B cell (primary cell): Measurements from ENCODE around the gene CXCL5. TPM values are rescaled to one million over a fixed set of nuclear protein-coding genes. Genes with fewer than 3 reads are reported as not detected.

Source experiments
- ATAC-seq: fragments of 200-7000 bp; cut with Tn5 transposase; one replicate; pipeline ENCODE4 v1.10.0; 2021; ENCODE audit warnings: low read depth, mild to moderate bottlenecking, moderate number of reproducible peaks, moderate library complexity
- CTCF ChIA-PET: fragments of 350-600 bp; sonication (Branson Sonifier 250); formaldehyde crosslinking; loops from one replicate; lab custom pipeline; 2021; ENCODE audit warnings: antibody characterized with exemption, inconsistent platforms; lab: Charles Lee
- POLR2A ChIA-PET: fragments of 350-600 bp; sonication (Branson Sonifier 250); formaldehyde crosslinking; loops from one replicate; lab custom pipeline; 2021; ENCODE audit warnings: antibody characterized with exemption; lab: Charles Lee
- DNase-seq: peaks from one replicate; pipeline ENCODE4 v3.0.0; 2013
- H2AFZ ChIP-seq: 2 replicates; pipeline ENCODE4 v1.6.1; 2012; ENCODE audit warnings: mild to moderate bottlenecking, low read depth, low read length; ENCODE audit not compliant: insufficient read depth, poor library complexity, severe bottlenecking
- H3K27ac ChIP-seq, 2 donors: 1 replicate in 1 of 2; 2 replicates in 1 of 2; pipeline ENCODE4 v1.5.1; 2012 to 2013; ENCODE audit warnings: low read length in 2 of 2, mild to moderate bottlenecking in 2 of 2, moderate library complexity in 1 of 2
- H3K27me3 ChIP-seq, 4 experiments: fragments of 200-600 bp in 1 of 4; sonication (generic) in 1 of 4; replicated peaks in 1 of 4; 1 replicate in 2 of 4; 2 replicates in 2 of 4; pipeline versions ENCODE4 v1.6.1 to v1.7.0; 2013 to 2016; ENCODE audit warnings: low read length in 3 of 4, mild to moderate bottlenecking in 2 of 4, mixed read lengths in 1 of 4, moderate library complexity in 1 of 4; ENCODE audit not compliant: insufficient read depth in 4 of 4, control insufficient read depth in 3 of 4; ENCODE audit errors: control extremely low read depth in 1 of 4
- H3K36me3 ChIP-seq, 2 experiments: replicated peaks in 1 of 2; 1 replicate in 1 of 2; 2 replicates in 1 of 2; pipeline versions ENCODE4 v1.6.1 to v1.7.1; 2013; ENCODE audit warnings: low read length in 1 of 2; ENCODE audit not compliant: insufficient read depth in 2 of 2, control insufficient read depth in 1 of 2; ENCODE audit errors: control extremely low read depth in 1 of 2, extremely low read depth in 1 of 2
- H3K4me1 ChIP-seq, 2 donors: fragments of 200-600 bp in 1 of 2; sonication (generic) in 1 of 2; 1 replicate in 1 of 2; 2 replicates in 1 of 2; pipeline versions ENCODE4 v1.5.1 to v1.6.1; 2013 to 2017; ENCODE audit warnings: low read length in 2 of 2; ENCODE audit not compliant: control insufficient read depth in 2 of 2, insufficient read depth in 2 of 2
- H3K4me2 ChIP-seq: replicated peaks from 2 replicates; pipeline ENCODE3; 2012; ENCODE audit warnings: mild to moderate bottlenecking, low read depth, low read length; ENCODE audit not compliant: poor library complexity, severe bottlenecking
- H3K4me3 ChIP-seq, 5 experiments: fragments of 200-600 bp in 1 of 5; sonication (generic) in 1 of 5; 1 replicate in 3 of 5; 2 replicates in 2 of 5; pipeline versions ENCODE4 v1.5.1 to v1.7.0; 2011 to 2016; ENCODE audit warnings: low read length in 4 of 5, mild to moderate bottlenecking in 4 of 5, low read depth in 2 of 5, control low read depth in 1 of 5, moderate library complexity in 1 of 5; ENCODE audit not compliant: insufficient read depth in 1 of 5; ENCODE audit errors: control extremely low read depth in 1 of 5, extremely low read depth in 1 of 5
- H3K79me2 ChIP-seq: fragments of 200-600 bp; sonication (generic); one replicate; pipeline ENCODE4 v1.6.0; 2016; ENCODE audit warnings: low read length; ENCODE audit not compliant: control insufficient read depth, insufficient read depth
- H3K9ac ChIP-seq: fragments of 200-600 bp; sonication (generic); 2 replicates; pipeline ENCODE4 v1.6.1; 2017; ENCODE audit warnings: mild to moderate bottlenecking, low read length, moderate library complexity
- H3K9me3 ChIP-seq, 3 donors: one replicate each; pipeline versions ENCODE4 v1.6.1 to v1.7.1; 2013; ENCODE audit warnings: low read length in 2 of 3; ENCODE audit not compliant: control insufficient read depth in 2 of 3, insufficient read depth in 1 of 3; ENCODE audit errors: control extremely low read depth in 1 of 3
- H4K20me1 ChIP-seq: 2 replicates; pipeline ENCODE4 v1.6.0; 2012; ENCODE audit warnings: mild to moderate bottlenecking, low read length; ENCODE audit not compliant: insufficient read depth, control insufficient read depth, poor library complexity, severe bottlenecking
- H3K27ac Mint-ChIP-seq: one replicate; pipeline ENCODE4 v1.8.0; 2021; ENCODE audit warnings: mixed read lengths
- H3K27me3 Mint-ChIP-seq: one replicate; pipeline ENCODE4 v1.8.0; 2021; ENCODE audit warnings: mixed read lengths
- H3K4me1 Mint-ChIP-seq: one replicate; pipeline ENCODE4 v1.8.0; 2021; ENCODE audit warnings: mixed read lengths
- H3K4me3 Mint-ChIP-seq: one replicate; pipeline ENCODE4 v1.8.0; 2021; ENCODE audit warnings: mixed read lengths
- H3K9me3 Mint-ChIP-seq: one replicate; pipeline ENCODE4 v1.8.0; 2022; ENCODE audit warnings: mixed read lengths; ENCODE audit not compliant: insufficient read depth
- EZH2 ChIP-seq: IDR thresholded peaks from 2 replicates; pipeline ENCODE4 v1.6.1; 2012; ENCODE audit warnings: borderline replicate concordance, low read depth, mild to moderate bottlenecking, moderate library complexity, low read length; ENCODE audit not compliant: insufficient read depth, poor library complexity, severe bottlenecking
- WGBS: methylation state at CpG from one replicate; pipeline ENCODE4 v1.1.5; 2013; ENCODE audit warnings: missing lambda C conversion rate; ENCODE audit not compliant: insufficient coverage; 5-methylcytosine and 5-hydroxymethylcytosine counted together
- intact Hi-C: fragments of 100-400 bp; cut with micrococcal nuclease; formaldehyde crosslinking; loops from one replicate; pipeline ENCODE4 v1.10.0; 2022
- polyA plus RNA-seq: library from polyadenylated mRNA; depleted of rRNA; stranded (reverse); fragments of >200 nt; gene quantifications from 2 replicates; pipeline ENCODE4 v1.2.3, GENCODE V29; 2012
- total RNA-seq, 2 donors: library from RNA; stranded (reverse); fragments of 120-200 nt in 1 of 2; gene quantifications; 1 replicate in 1 of 2; 2 replicates in 1 of 2; pipeline versions ENCODE4 v1.2.3 to v1.2.4, GENCODE V29; 2013 to 2022
- TF ChIP-seq, protein P1 (sequence below): fragments of 200-600 bp; IDR thresholded peaks from one replicate; pipeline ENCODE4 v1.8.0; 2022; ENCODE audit warnings: antibody characterized with exemption, mild to moderate bottlenecking

The CXCL5 gene
- total and polyA plus RNA-seq, 2 donors (not counting 1 experiment from before 2014, with no cell fraction given), result not detected

DNA sequence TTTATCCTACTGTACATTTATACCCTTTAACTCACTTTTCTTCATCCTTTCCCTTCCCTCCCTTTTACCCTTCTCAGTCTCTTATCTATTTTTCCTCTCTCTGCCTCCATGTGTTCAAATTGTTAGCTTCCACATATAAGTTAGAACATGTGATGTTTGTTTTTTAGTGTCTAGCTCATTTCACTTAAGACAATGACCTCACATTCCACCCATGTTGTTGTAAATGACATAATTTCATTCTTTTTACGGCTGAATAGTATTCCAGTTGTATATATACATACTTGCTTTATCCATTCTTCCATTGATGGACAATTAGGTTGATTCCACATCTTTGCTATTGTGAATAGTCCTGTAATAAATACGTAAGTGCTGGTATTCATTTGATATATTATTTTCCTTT is 47.3 kb upstream of the CXCL5 start:
- no peaks in the 10 kb centered on the region for H4K20me1 ChIP-seq
- H3K79me2 ChIP-seq, result no peaks in the 10 kb centered on the region
- peaks cover 7% of the 10 kb centered on the region for H3K9me3 Mint-ChIP-seq
- no CpG with 5 or more reads among the region's 2 CpGs for WGBS
- peaks cover 0 to 5% (median 0%) of the 10 kb centered on the region in 4 experiments for H3K27me3 ChIP-seq
- H3K27me3 Mint-ChIP-seq, result peaks cover 23% of the 10 kb centered on the region
- no peak overlapping the region for H3K4me3 ChIP-seq
- H3K4me1 Mint-ChIP-seq, result no peaks in the 10 kb centered on the region
- no peak overlapping the region for H3K4me2 ChIP-seq
- TF ChIP-seq, protein P1, sequence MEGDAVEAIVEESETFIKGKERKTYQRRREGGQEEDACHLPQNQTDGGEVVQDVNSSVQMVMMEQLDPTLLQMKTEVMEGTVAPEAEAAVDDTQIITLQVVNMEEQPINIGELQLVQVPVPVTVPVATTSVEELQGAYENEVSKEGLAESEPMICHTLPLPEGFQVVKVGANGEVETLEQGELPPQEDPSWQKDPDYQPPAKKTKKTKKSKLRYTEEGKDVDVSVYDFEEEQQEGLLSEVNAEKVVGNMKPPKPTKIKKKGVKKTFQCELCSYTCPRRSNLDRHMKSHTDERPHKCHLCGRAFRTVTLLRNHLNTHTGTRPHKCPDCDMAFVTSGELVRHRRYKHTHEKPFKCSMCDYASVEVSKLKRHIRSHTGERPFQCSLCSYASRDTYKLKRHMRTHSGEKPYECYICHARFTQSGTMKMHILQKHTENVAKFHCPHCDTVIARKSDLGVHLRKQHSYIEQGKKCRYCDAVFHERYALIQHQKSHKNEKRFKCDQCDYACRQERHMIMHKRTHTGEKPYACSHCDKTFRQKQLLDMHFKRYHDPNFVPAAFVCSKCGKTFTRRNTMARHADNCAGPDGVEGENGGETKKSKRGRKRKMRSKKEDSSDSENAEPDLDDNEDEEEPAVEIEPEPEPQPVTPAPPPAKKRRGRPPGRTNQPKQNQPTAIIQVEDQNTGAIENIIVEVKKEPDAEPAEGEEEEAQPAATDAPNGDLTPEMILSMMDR, result no peak
- no peak for TF ChIP-seq EZH2
- peaks cover 0 to 5% (median 3%) of the 10 kb centered on the region in 3 donors for H3K9me3 ChIP-seq
- no peak overlapping the region for H2AFZ ChIP-seq
- ATAC-seq (no peak), DNase-seq (no peak)
- no peaks in the 10 kb centered on the region for H3K4me1 ChIP-seq
- no peak overlapping the region for H3K9ac ChIP-seq
- H3K36me3 ChIP-seq, result no peaks in the 10 kb centered on the region
- no peak overlapping the region for H3K4me3 Mint-ChIP-seq
- ChIA-PET POLR2A (no interaction called here), CTCF (no interaction called here)
- intact Hi-C loops, result no loop called here
- no peak overlapping the region for H3K27ac Mint-ChIP-seq
- H3K27ac ChIP-seq, result no peak overlapping the region

DNA sequence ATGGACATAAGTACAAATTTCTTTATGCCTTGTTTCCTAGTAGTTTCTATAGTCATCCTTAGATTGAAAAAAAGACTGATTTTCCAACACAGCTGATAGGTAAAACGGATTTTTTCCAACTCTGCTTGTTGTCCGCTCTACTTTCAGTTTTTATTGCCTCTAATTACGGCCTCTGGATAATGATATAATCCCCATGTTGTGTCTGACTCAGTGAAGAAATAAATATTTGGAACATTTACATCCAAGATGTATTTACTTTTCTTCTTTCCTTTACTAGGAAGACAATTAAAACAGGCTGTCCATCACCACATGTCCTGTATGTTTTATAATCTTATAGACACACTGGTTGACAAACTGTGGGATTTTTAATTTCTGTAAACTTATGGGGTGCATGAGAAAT is 46.8 kb upstream of the CXCL5 start:
- no peak for TF ChIP-seq EZH2
- TF ChIP-seq, protein P1, result no peak
- Histone ChIP-seq H3K4me3 (no peak overlapping the region), H3K4me2 (no peak overlapping the region), H3K27ac (no peak overlapping the region), H3K27me3 (peaks cover 0 to 5% (median under 1%) of the 10 kb centered on the region in 4 experiments), H3K9ac (no peak overlapping the region), H3K4me1 (no peaks in the 10 kb centered on the region), H3K36me3 (no peaks in the 10 kb centered on the region), H4K20me1 (no peaks in the 10 kb centered on the region), H3K9me3 (peaks cover 0 to 5% (median 3%) of the 10 kb centered on the region in 3 donors), H3K79me2 (no peaks in the 10 kb centered on the region), H2AFZ (no peak overlapping the region)
- Mint-ChIP-seq H3K27me3 (peaks cover 27% of the 10 kb centered on the region), H3K4me3 (no peak overlapping the region), H3K27ac (no peak overlapping the region), H3K4me1 (no peaks in the 10 kb centered on the region), H3K9me3 (peaks cover 7% of the 10 kb centered on the region)
- POLR2A ChIA-PET, result no interaction called here
- DNase-seq (no peak), ATAC-seq (no peak)
- intact Hi-C loops, result no loop called here
- no CpG with 5 or more reads among the region's 3 CpGs for WGBS
- CTCF ChIA-PET, result no interaction called here
